Mucosa of rectum (tissue), 2 donors: ENCODE measurements around the gene DIABLO.

Source experiments
- H3K27ac ChIP-seq, 2 donors: one replicate each; pipeline ENCODE4 v1.7.0; 2013; ENCODE audit warnings: inconsistent platforms in 2 of 2, low read depth in 2 of 2, low read length in 2 of 2
- H3K27me3 ChIP-seq, 2 donors: one replicate each; pipeline ENCODE4 v1.7.0; 2013; ENCODE audit warnings: low read length in 2 of 2; ENCODE audit not compliant: control insufficient read depth in 2 of 2, insufficient read depth in 2 of 2
- H3K36me3 ChIP-seq, 2 donors: one replicate each; pipeline ENCODE4 v1.7.0; 2013; ENCODE audit warnings: low read length in 2 of 2; ENCODE audit not compliant: control insufficient read depth in 2 of 2, insufficient read depth in 2 of 2
- H3K4me1 ChIP-seq, 2 donors: one replicate each; pipeline ENCODE4 v1.7.0; 2013; ENCODE audit warnings: low read length in 2 of 2, mild to moderate bottlenecking in 1 of 2; ENCODE audit not compliant: control insufficient read depth in 2 of 2, insufficient read depth in 2 of 2
- H3K4me3 ChIP-seq, 2 donors: one replicate each; pipeline ENCODE4 v1.7.0; 2013; ENCODE audit warnings: low read length in 2 of 2
- H3K9ac ChIP-seq, 2 donors: one replicate each; pipeline ENCODE4 v1.7.0; 2013; ENCODE audit warnings: low read length in 2 of 2, low read depth in 1 of 2, mild to moderate bottlenecking in 1 of 2
- H3K9me3 ChIP-seq, 2 donors: one replicate each; pipeline ENCODE4 v1.7.0; 2013; ENCODE audit warnings: low read length in 2 of 2; ENCODE audit not compliant: control insufficient read depth in 2 of 2
- donor health status: healthy.
- donor health status: Normal muscosa, but diverticular disease.

DIABLO gene

GRCh38 chr12:122160761-122161160 is 65.1 kb downstream of the DIABLO start:
- no peak overlapping the region for H3K27ac ChIP-seq
- H3K36me3 ChIP-seq: no peaks in the 10 kb centered on the region
- H3K9ac ChIP-seq: no peak overlapping the region
- no peaks in the 10 kb centered on the region for H3K4me1 ChIP-seq
- no peaks in the 10 kb centered on the region for H3K9me3 ChIP-seq
- H3K27me3 ChIP-seq: no peaks in the 10 kb centered on the region
- no peak overlapping the region for H3K4me3 ChIP-seq

- H3K4me3 ChIP-seq: no peak overlapping the region
Measured at GRCh38 chr12:122159882-122160281, 66.0 kb downstream of the DIABLO start.

GRCh38 chr12:122158700-122159285 is 67.1 kb downstream of the DIABLO start:
- H3K4me3 ChIP-seq: no peak overlapping the region
- H3K27ac ChIP-seq: no peak overlapping the region
- H3K27me3 ChIP-seq: no peaks in the 10 kb centered on the region
- H3K4me1 ChIP-seq: no peaks in the 10 kb centered on the region
- H3K9ac ChIP-seq: no peak overlapping the region
- H3K36me3 ChIP-seq: no peaks in the 10 kb centered on the region
- H3K9me3 ChIP-seq: no peaks in the 10 kb centered on the region

More at GRCh38 chr12:122159882-122160281, 66.0 kb downstream of the DIABLO start:
- Histone ChIP-seq H3K27me3 (no peaks in the 10 kb centered on the region), H3K36me3 (no peaks in the 10 kb centered on the region), H3K27ac (no peak overlapping the region), H3K4me1 (no peaks in the 10 kb centered on the region), H3K9ac (no peak overlapping the region), H3K9me3 (no peaks in the 10 kb centered on the region)
